Neuron (in vitro differentiated cells): ENCODE results near the gene CACTIN.
"Not testable (repeated sequence)": the region's sequence is repeated elsewhere in the genome, so short reads cannot be mapped to it uniquely, and the experiment has no call there.

ENCODE experiments used
- H2AFZ ChIP-seq: one replicate; pipeline ENCODE4 v1.6.1; 2013; ENCODE audit warnings: low read depth, mild to moderate bottlenecking, inconsistent platforms, low read length, moderate library complexity
- H3K27me3 ChIP-seq: one replicate; pipeline ENCODE4 v1.6.1; 2013; ENCODE audit warnings: low read length; ENCODE audit not compliant: insufficient read depth
- H3K36me3 ChIP-seq: one replicate; pipeline ENCODE4 v1.6.1; 2013; ENCODE audit warnings: low read length; ENCODE audit not compliant: insufficient read depth
- H3K4me1 ChIP-seq: one replicate; pipeline ENCODE4 v1.6.1; 2013; ENCODE audit warnings: low read length; ENCODE audit not compliant: insufficient read depth
- H3K4me3 ChIP-seq: 2 replicates; pipeline ENCODE4 v1.5.1; 2013; ENCODE audit warnings: mild to moderate bottlenecking, low read length, moderate library complexity
- H3K9me3 ChIP-seq: one replicate; pipeline ENCODE4 v1.6.1; 2013; ENCODE audit warnings: low read length

CACTIN gene

DNA sequence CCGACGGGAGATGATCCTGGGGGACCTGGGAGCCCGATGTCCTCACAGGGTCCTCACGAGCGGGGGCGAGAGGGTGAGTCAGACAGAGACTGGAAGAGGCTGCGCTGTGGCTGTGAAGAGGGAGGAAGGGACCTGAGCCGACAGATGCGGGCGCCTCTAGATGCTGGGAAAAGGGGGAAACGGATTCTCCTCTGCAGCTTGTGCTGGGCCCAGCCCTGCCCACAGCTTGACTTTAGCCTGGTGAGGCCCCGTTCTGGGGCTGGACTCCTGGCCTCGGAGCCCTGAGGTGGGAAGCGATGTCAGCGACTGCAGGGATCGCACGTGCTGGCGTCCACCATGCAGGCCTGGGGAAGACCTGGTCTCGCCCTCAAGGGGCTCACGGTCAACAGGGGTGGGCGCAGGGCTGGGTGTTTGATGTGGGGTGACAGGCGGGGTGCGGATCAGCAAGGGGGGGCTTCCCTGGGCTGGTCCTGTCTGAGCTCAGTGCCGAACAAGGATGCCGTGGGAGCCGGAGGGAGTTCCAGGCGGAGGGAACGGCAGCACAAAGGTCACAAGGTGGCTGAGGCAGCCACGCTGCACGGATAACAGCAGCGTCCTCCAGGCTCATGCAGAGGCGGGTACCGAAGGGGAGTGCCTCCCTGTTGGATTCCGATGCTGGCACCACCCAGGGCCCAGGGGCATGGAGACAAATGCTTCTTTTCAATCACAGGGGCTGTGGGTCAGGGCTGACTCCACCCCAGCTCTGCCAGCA lies 41.9 kb upstream of the CACTIN start:
- H3K4me1 ChIP-seq = peaks cover 43% of the 10 kb centered on the region
- no peaks in the 10 kb centered on the region for H3K9me3 ChIP-seq
- H3K27me3 ChIP-seq = no peaks in the 10 kb centered on the region
- peaks cover 11% of the 10 kb centered on the region for H3K36me3 ChIP-seq
- H2AFZ ChIP-seq = no peak overlapping the region
- H3K4me3 ChIP-seq = no peak overlapping the region

DNA sequence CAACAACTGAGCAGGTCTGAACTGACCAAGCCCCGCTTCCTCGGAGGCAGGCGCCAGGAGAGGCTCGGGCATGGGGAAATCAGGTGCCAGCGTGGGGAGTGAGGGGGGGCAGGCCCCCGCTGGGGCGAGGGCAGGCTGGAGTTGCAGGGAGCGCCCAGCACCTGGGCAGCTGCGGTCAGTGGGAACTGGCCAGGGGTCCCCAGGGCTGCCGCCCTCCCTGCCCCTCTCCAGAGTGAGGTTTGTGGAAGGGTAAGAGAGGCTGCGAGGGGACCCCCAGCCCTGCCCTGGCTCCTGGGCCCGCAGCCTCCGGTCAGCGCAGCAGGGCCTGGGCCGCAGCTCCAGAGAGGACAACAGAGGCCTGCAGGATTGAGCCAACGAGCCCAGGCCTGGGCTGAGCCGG lies 41.2 kb upstream of the CACTIN start:
- Histone ChIP-seq H3K4me1 (peaks cover 43% of the 10 kb centered on the region), H3K27me3 (no peaks in the 10 kb centered on the region), H3K36me3 (peaks cover 13% of the 10 kb centered on the region), H3K9me3 (no peaks in the 10 kb centered on the region), H2AFZ (no peak overlapping the region), H3K4me3 (no peak overlapping the region)

DNA sequence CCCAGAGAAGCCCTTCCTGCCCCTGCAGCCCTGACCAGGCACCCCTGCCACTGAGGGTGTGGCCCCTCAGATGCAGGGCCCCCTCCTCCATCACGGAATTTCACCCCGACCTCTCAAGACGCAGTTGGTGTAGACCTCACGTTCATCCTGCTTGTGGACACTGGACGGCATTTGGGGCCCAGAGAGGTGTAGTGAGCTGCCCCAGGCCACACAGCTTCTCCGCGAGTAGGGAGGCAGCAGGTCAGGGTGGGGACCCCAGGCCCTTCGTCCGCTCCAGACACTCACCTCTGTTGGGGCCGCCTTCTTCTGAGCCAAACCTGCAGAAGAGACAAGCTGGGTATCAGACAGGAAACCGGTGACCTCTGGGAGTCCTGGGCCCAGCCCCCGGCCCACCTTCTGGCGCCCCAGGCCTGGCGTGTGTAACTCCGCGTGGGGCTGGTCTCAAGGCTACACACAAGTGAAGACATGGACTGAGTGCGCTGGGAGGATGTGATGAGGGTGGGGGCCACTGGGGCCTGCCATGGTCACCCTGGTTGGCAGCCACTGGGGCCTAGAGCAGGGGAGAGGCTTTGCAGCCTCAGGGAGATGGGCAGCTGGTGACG lies 40.5 kb upstream of the CACTIN start:
- Histone ChIP-seq H3K9me3 (no peaks in the 10 kb centered on the region), H3K36me3 (peaks cover 13% of the 10 kb centered on the region), H3K4me1 (peaks cover 37% of the 10 kb centered on the region)

GRCh38 chr19:3666545-3666856 lies 39.9 kb upstream of the CACTIN start:
- not testable (repeated sequence) for H3K4me3 ChIP-seq, H3K27me3 ChIP-seq, H2AFZ ChIP-seq, H3K9me3 ChIP-seq
- Histone ChIP-seq H3K36me3 (peaks cover 13% of the 10 kb centered on the region), H3K4me1 (peaks cover 31% of the 10 kb centered on the region)

More for the DNA sequence above, 40.5 kb upstream of the CACTIN start:
- no peak overlapping the region for H2AFZ ChIP-seq
- no peaks in the 10 kb centered on the region for H3K27me3 ChIP-seq
- no peak overlapping the region for H3K4me3 ChIP-seq

DNA sequence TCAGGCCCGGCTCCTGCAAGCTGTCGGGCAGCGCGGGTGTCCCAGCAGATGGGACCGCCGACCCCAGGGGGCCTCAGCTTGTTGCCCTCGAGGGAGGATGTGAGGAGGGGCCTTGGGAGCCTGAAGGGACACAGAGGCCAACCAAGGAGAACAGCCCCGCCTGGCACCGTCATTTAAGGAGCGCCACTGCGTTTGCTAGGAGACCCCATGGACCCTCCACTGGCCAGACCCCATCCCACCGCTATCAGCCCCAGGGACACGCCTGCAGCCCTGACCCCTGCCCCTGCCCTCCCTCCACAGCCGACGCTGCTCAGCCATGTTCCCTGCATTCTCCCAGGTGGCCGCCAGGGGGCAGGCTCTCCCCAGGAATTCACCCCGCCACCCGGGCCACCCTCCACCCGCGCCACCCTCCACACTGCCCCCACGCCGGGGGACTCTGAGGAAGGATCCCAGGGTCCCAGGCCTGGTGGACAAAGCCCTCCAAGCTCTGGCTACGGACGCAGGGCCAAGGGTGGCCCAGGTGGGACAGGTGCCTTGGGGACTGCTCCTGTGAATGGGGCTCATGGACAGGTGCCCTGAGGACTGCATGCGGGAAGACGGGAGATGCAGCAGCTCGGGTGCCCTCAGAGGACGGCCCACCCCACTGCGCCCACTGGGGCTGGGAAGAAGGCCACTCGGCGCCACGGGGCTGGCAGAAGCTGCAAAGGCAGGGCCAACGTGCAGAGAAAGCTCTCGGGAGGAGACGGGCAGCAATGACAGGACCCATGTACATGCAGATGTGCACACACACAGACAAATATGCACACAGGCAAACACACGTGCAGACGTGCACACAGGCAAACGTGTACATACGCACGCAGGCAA lies 39.3 kb upstream of the CACTIN start:
- Histone ChIP-seq H3K4me3 (no peak overlapping the region), H3K4me1 (peaks cover 25% of the 10 kb centered on the region), H2AFZ (no peak overlapping the region), H3K36me3 (peaks cover 13% of the 10 kb centered on the region), H3K27me3 (no peaks in the 10 kb centered on the region), H3K9me3 (no peaks in the 10 kb centered on the region)

DNA sequence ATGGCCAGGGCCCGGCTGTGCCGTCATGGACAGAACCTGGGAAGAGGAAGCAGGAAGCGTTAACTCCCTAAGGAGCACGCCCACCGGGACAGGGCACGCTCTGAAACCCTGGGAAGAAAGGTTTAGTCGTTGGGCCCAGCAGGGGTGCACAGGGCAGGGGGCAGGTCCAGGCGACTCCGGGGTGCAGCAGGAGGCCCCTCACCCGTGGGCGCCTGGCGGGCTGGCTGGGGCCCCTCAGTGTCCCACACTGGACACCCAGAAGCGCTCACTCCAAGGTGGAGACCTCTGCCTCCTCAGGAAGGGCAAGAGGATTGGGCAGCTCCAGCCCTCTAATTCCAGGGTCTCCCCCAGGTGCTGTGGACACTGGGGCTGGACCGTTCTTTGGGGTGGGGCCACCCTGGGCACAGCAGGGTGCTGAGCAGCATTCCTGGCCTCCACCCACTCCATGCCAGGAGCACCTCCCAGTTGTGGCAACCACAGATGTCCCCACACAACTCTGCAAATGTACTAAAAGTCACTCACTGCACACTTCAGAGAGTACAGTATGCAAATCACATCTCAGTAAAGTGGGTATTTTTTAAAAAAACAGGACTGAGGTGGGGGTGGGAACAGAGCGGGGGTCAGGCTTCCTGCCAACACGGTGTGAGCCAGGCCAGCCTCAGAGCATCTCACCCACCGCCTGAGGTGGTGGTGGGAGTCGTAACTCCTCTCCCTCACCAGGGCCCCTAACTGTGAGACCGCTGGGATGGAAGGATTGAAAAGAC lies 38.5 kb upstream of the CACTIN start:
- H3K9me3 ChIP-seq = no peaks in the 10 kb centered on the region
- H3K4me3 ChIP-seq = no peak overlapping the region
- no peaks in the 10 kb centered on the region for H3K27me3 ChIP-seq
- peaks cover 18% of the 10 kb centered on the region for H3K36me3 ChIP-seq
- peaks cover 17% of the 10 kb centered on the region for H3K4me1 ChIP-seq
- no peak overlapping the region for H2AFZ ChIP-seq

DNA sequence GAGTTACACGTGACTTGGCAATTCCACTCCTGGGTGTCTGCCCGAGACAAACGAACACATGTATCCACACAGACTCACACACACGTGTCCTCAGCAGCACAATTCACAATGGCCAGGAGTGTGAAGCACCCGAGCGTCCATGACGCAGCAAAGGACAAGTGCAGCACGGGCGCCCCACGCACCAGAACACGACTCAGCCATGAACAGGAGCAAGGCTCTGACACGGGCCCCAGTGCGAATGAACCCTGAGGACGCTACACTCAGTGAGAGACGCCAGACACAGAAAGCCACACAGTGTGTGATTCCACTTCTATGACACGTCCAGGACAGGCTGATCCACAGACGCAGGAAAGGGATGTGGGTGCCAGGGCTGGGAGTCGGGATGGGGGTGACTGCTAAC lies 37.2 kb upstream of the CACTIN start:
- Histone ChIP-seq H3K9me3 (no peaks in the 10 kb centered on the region), H3K27me3 (no peaks in the 10 kb centered on the region), H2AFZ (no peak overlapping the region), H3K4me1 (peaks cover 7% of the 10 kb centered on the region), H3K4me3 (no peak overlapping the region), H3K36me3 (peaks cover 23% of the 10 kb centered on the region)

DNA sequence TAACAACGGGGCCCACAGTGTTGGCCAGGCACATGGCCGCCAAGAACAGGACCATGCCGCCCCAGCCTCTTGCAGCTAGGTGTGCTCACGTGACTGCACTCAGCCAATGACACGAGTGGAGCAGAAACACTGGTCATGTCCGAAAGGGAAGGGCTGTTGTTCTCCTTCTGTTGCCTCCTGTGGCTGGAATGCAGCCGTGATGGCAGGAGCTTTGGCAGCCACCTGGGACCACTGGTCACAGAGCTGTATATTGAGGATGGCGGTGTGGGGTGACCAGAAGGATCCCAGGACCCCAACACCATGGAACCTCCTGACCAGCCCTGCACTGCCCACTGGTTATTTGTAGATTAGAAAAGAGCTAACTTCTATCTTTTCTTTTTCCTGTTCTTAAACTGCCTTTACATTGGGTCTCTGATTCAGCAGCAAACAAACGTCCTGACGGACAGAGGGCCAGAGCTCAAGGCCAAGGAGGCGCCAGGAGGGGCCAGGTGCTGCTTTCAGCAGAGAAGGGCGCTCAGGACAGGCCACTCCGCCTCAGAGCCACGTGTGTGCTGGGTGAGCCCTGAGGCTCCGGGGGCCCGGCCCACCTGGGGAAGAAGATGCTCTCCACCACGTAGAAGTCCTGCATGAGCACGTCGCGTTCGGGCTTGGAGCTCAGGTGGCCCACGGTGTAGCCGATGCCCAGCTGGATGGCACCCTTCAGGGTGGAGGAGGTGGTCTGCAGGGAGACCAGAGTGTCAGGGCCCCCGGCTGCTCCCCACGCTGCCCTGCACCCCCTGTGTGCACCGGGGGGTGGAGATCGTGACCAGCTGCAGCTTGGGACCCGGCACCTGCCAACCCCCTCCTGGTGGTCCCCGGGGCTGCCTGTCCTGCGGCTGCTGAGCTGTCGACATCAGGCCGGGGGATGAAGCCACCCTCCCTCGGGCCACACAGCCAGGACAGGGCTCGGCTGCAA lies 35.0 kb upstream of the CACTIN start:
- no peaks in the 10 kb centered on the region for H3K9me3 ChIP-seq
- H3K4me3 ChIP-seq = no peak overlapping the region
- H3K4me1 ChIP-seq = peaks cover 2% of the 10 kb centered on the region
- H3K27me3 ChIP-seq = no peaks in the 10 kb centered on the region
- no peak overlapping the region for H2AFZ ChIP-seq
- H3K36me3 ChIP-seq = peaks cover 35% of the 10 kb centered on the region

GRCh38 chr19:3660493-3661219 lies 34.1 kb upstream of the CACTIN start:
- Histone ChIP-seq H3K36me3 (peaks cover 35% of the 10 kb centered on the region), H2AFZ (no peak overlapping the region), H3K9me3 (no peaks in the 10 kb centered on the region), H3K27me3 (no peaks in the 10 kb centered on the region), H3K4me1 (peaks cover 1% of the 10 kb centered on the region), H3K4me3 (no peak overlapping the region)

GRCh38 chr19:3659746-3660112 lies 33.1 kb upstream of the CACTIN start:
- H3K4me1 ChIP-seq = no peaks in the 10 kb centered on the region
- H3K27me3 ChIP-seq = no peaks in the 10 kb centered on the region
- H3K4me3 ChIP-seq = no peak overlapping the region
- H3K9me3 ChIP-seq = no peaks in the 10 kb centered on the region
- peaks cover 35% of the 10 kb centered on the region for H3K36me3 ChIP-seq
- H2AFZ ChIP-seq = no peak overlapping the region

GRCh38 chr19:3658870-3659745 lies 32.5 kb upstream of the CACTIN start:
- H3K4me1 ChIP-seq = no peaks in the 10 kb centered on the region
- H3K27me3 ChIP-seq = no peaks in the 10 kb centered on the region
- no peaks in the 10 kb centered on the region for H3K9me3 ChIP-seq
- no peak overlapping the region for H3K4me3 ChIP-seq
- peaks cover 29% of the 10 kb centered on the region for H3K36me3 ChIP-seq
- no peak overlapping the region for H2AFZ ChIP-seq
